Endothelial cell of umbilical vein (primary cell): Measurements from ENCODE around the gene FAT2. TPM values are rescaled to one million over a fixed set of nuclear protein-coding genes. Genes with fewer than 3 reads are reported as not detected.

Source experiments
- BruUV-seq: library from RNA; stranded (reverse); fragments of 400-500 nt; replicated peaks from 2 replicates; lab custom pipeline; 2021; lab: Mats Ljungman, UMichigan
- CTCF ChIA-PET: fragments of 300-600, 350-600 bp; sonication (Branson Sonifier 250); formaldehyde crosslinking; loops from one replicate; lab custom pipeline; 2021; ENCODE audit warnings: antibody characterized with exemption, inconsistent platforms; lab: Charles Lee
- POLR2A ChIA-PET: fragments of 300-600, 350-600 bp; sonication (Branson Sonifier 250); formaldehyde crosslinking; loops from one replicate; lab custom pipeline; 2021; ENCODE audit warnings: antibody characterized with exemption, inconsistent platforms; lab: Charles Lee
- DNase-seq: peaks from one replicate; pipeline ENCODE4 v3.0.0-alpha.2; 2011; ENCODE audit warnings: low read depth, low spot score
- FAIRE-seq: peaks from 2 replicates; lab custom pipeline; 2011; peaks lifted over from hg19 to GRCh38; lab: Jason Lieb, UNC
- H2AFZ ChIP-seq: 2 replicates; pipeline ENCODE4 v1.6.0; 2012; ENCODE audit warnings: low read depth, low read length, control low read depth, inconsistent platforms
- H3K27ac ChIP-seq: 2 replicates; pipeline ENCODE4 v1.5.1; 2011; ENCODE audit warnings: low read depth, mild to moderate bottlenecking, control low read depth, low read length, moderate library complexity; ENCODE audit not compliant: insufficient read depth
- H3K27me3 ChIP-seq, 2 experiments: 2 replicates each; pipeline versions ENCODE4 v1.6.0 to v1.6.1; 2011; ENCODE audit warnings: low read length in 2 of 2, mixed read lengths in 1 of 2; ENCODE audit not compliant: control insufficient read depth in 2 of 2, insufficient read depth in 2 of 2
- H3K36me3 ChIP-seq, 2 experiments: 2 replicates in 1 of 2; 3 replicates in 1 of 2; pipeline ENCODE4 v1.5.1; 2011; ENCODE audit warnings: low read length in 2 of 2, mild to moderate bottlenecking in 1 of 2, moderate library complexity in 1 of 2; ENCODE audit not compliant: control insufficient read depth in 2 of 2, insufficient read depth in 2 of 2; ENCODE audit errors: extremely low read depth in 1 of 2
- H3K4me1 ChIP-seq: 3 replicates; pipeline ENCODE4 v1.5.1; 2011; ENCODE audit warnings: mild to moderate bottlenecking, low read length; ENCODE audit not compliant: control insufficient read depth, insufficient read depth; ENCODE audit errors: extremely low read depth
- H3K4me2 ChIP-seq: 2 replicates; pipeline ENCODE4 v1.6.1; 2011; ENCODE audit warnings: low read length, control low read depth, mixed read lengths; ENCODE audit not compliant: insufficient read depth
- H3K4me3 ChIP-seq, 3 experiments: fragments of 200-600 bp in 1 of 3; sonication (generic), shearing (Covaris generic) in 1 of 3; replicated peaks in 1 of 3; 2 replicates each; pipeline ENCODE4 v1.5.1; 2011 to 2016; ENCODE audit warnings: control low read depth in 3 of 3, low read length in 3 of 3, mild to moderate bottlenecking in 2 of 3, inconsistent platforms in 1 of 3, low read depth in 1 of 3, moderate library complexity in 1 of 3; ENCODE audit not compliant: insufficient read depth in 1 of 3
- H3K79me2 ChIP-seq: 2 replicates; pipeline ENCODE4 v1.6.0; 2012; ENCODE audit warnings: low read length, inconsistent platforms; ENCODE audit not compliant: control insufficient read depth, insufficient read depth
- H3K9ac ChIP-seq: replicated peaks from 2 replicates; pipeline ENCODE3; 2011; ENCODE audit warnings: low read length, control low read depth; ENCODE audit not compliant: insufficient read depth; ENCODE audit errors: extremely low read depth
- H3K9me1 ChIP-seq: replicated peaks from 3 replicates; pipeline ENCODE4 v1.6.0; 2011; ENCODE audit warnings: mild to moderate bottlenecking, low read length; ENCODE audit not compliant: control insufficient read depth, insufficient read depth; ENCODE audit errors: extremely low read depth
- H3K9me3 ChIP-seq: replicated peaks from 2 replicates; pipeline ENCODE4 v1.5.1; 2012; ENCODE audit warnings: low read length, inconsistent platforms; ENCODE audit not compliant: control insufficient read depth, insufficient read depth
- H4K20me1 ChIP-seq: replicated peaks from 2 replicates; pipeline ENCODE3; 2011; ENCODE audit warnings: mild to moderate bottlenecking, low read length; ENCODE audit not compliant: control insufficient read depth, insufficient read depth; ENCODE audit errors: extremely low read depth
- EZH2 ChIP-seq: IDR thresholded peaks from 2 replicates; pipeline ENCODE4 v1.6.1; 2012; ENCODE audit warnings: borderline replicate concordance, low read depth, mild to moderate bottlenecking, moderate library complexity, low read length, inconsistent platforms; ENCODE audit not compliant: severe bottlenecking
- GATA2 ChIP-seq: IDR thresholded peaks from 2 replicates; pipeline ENCODE4 v1.7.0; 2011; ENCODE audit warnings: low read depth, mild to moderate bottlenecking, moderate library complexity, mixed read lengths, low read length; ENCODE audit not compliant: insufficient read length, insufficient read depth
- JUN ChIP-seq: IDR thresholded peaks from 2 replicates; pipeline ENCODE4 v1.6.1; 2011; ENCODE audit warnings: borderline replicate concordance, low read depth; ENCODE audit not compliant: insufficient read length, insufficient read depth
- MYC ChIP-seq: IDR thresholded peaks from one replicate; pipeline ENCODE4 v1.6.1; 2011; ENCODE audit warnings: mild to moderate bottlenecking, low read depth, low read length
- POLR2AphosphoS5 ChIP-seq: IDR thresholded peaks from 2 replicates; pipeline ENCODE4 v1.6.1; 2012; ENCODE audit warnings: low read depth, mild to moderate bottlenecking, control low read depth, low read length, moderate library complexity; ENCODE audit not compliant: insufficient read depth
- dilution Hi-C: fragments of 300-500 bp; cut with MboI; formaldehyde crosslinking; loops from one replicate; pipeline ENCODE4 v1.15.0; 2019; ENCODE audit warnings: low sequenced_read_pairs; ENCODE audit not compliant: extremely low pct_ligation_motif_present
- intact Hi-C: fragments of 100-400 bp; cut with micrococcal nuclease; formaldehyde crosslinking; loops from one replicate; pipeline ENCODE4 v1.10.0; 2022
- polyA plus RNA-seq, 4 experiments: library from polyadenylated mRNA; depleted of rRNA in 3 of 4; stranded (reverse) in 3 of 4; unstranded in 1 of 4; fragments of >200 nt; gene quantifications; 2 replicates each; pipeline versions ENCODE4 v1.2.1 to v1.2.3, GENCODE V29; 2011 to 2012; ENCODE audit warnings: missing spikeins in 1 of 4
- total RNA-seq: library from RNA; stranded (reverse); gene quantifications from 2 replicates; pipeline ENCODE4 v1.2.3, GENCODE V29; 2021
- TF ChIP-seq, protein P1 (sequence below): IDR thresholded peaks from 2 replicates; pipeline ENCODE4 v1.6.1; 2011; ENCODE audit not compliant: insufficient read depth, insufficient read length
- TF ChIP-seq, protein P2 (sequence below), 2 donors: IDR thresholded peaks; 1 replicate in 1 of 2; 2 replicates in 1 of 2; pipeline ENCODE4 v1.5.1; 2011; ENCODE audit warnings: low read length in 2 of 2, mild to moderate bottlenecking in 2 of 2, moderate library complexity in 2 of 2, control low read depth in 1 of 2, inconsistent platforms in 1 of 2, low read depth in 1 of 2; ENCODE audit not compliant: insufficient read depth in 1 of 2; ENCODE audit errors: extremely low read depth in 1 of 2

The FAT2 gene
- total and polyA plus RNA-seq, 2 donors (not counting 3 experiments of a cell fraction or from before 2014, with no cell fraction given) = not detected

DNA sequence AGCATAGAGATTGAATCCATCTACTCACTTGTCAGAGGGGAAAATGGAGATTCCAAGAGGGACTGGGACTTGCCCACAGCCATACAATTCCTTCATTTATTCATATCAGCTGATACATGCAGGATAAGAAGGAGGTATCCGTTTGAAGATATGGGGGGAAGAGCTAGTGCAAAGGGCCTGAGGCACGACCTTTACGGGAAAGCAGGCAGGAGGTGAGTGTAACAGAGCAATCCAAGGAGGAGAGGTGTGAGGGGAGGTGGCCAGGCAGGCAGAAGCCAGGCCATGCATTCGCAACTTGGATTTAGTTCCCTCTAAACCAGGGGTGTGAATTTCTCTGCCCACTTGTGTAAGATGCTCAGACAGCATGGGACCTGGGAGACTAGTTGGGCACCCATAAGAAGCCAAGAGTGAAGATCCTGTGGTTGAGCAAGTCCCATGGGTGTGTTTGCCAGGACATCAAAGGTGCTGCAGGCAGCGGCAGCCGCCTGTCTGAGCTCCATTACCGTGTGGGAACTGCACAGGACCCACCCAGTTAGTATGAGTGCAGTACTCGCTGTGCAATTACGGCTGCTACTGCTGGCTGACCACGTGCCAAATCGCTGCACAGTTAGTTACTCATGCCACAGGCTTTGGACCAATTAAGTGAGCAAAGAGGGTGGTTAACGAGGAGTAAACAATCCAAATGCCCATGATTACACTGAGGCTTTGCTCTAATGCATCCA, 31.4 kb upstream of the FAT2 start:
- Histone ChIP-seq H3K9ac (no peak overlapping the region), H4K20me1 (no peaks in the 10 kb centered on the region), H3K4me1 (no peaks in the 10 kb centered on the region), H2AFZ (no peak overlapping the region), H3K4me2 (no peak overlapping the region), H3K9me1 (no peaks in the 10 kb centered on the region), H3K36me3 (no peaks in the 10 kb centered on the region), H3K27me3 (peaks cover 2 to 3% of the 10 kb centered on the region in 2 experiments), H3K79me2 (no peaks in the 10 kb centered on the region), H3K4me3 (no peak overlapping the region), H3K9me3 (no peaks in the 10 kb centered on the region), H3K27ac (no peak overlapping the region)
- DNase-seq = no peak
- TF ChIP-seq, protein P1, sequence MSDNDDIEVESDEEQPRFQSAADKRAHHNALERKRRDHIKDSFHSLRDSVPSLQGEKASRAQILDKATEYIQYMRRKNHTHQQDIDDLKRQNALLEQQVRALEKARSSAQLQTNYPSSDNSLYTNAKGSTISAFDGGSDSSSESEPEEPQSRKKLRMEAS = no peak
- no peak for TF ChIP-seq GATA2
- ChIA-PET POLR2A (no interaction called here), CTCF (no interaction called here)
- dilution Hi-C loops (no loop called here), intact Hi-C loops (no loop called here)
- FAIRE-seq = no peak
- no TSS peak for BruUV-seq

GRCh38 chr5:151620461-151620840, 29.3 kb upstream of the FAT2 start:
- Histone ChIP-seq H3K36me3 (no peaks in the 10 kb centered on the region), H3K4me3 (no peak overlapping the region), H3K9me3 (no peaks in the 10 kb centered on the region), H3K9ac (no peak overlapping the region), H3K79me2 (no peaks in the 10 kb centered on the region), H2AFZ (no peak overlapping the region), H3K9me1 (no peaks in the 10 kb centered on the region), H3K4me2 (no peak overlapping the region), H4K20me1 (no peaks in the 10 kb centered on the region), H3K27me3 (peaks cover 2 to 3% of the 10 kb centered on the region in 2 experiments), H3K4me1 (no peaks in the 10 kb centered on the region), H3K27ac (no peak overlapping the region)
- DNase-seq = no peak
- ChIA-PET CTCF (no interaction called here), POLR2A (no interaction called here)
- no peak for FAIRE-seq
- dilution Hi-C loops = no loop called here
- TF ChIP-seq GATA2 = no peak
- no peak for TF ChIP-seq POLR2AphosphoS5
- no peak for TF ChIP-seq EZH2
- no peak for TF ChIP-seq MYC
- TF ChIP-seq, protein P2, sequence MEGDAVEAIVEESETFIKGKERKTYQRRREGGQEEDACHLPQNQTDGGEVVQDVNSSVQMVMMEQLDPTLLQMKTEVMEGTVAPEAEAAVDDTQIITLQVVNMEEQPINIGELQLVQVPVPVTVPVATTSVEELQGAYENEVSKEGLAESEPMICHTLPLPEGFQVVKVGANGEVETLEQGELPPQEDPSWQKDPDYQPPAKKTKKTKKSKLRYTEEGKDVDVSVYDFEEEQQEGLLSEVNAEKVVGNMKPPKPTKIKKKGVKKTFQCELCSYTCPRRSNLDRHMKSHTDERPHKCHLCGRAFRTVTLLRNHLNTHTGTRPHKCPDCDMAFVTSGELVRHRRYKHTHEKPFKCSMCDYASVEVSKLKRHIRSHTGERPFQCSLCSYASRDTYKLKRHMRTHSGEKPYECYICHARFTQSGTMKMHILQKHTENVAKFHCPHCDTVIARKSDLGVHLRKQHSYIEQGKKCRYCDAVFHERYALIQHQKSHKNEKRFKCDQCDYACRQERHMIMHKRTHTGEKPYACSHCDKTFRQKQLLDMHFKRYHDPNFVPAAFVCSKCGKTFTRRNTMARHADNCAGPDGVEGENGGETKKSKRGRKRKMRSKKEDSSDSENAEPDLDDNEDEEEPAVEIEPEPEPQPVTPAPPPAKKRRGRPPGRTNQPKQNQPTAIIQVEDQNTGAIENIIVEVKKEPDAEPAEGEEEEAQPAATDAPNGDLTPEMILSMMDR (IDR thresholded peaks at IDR 0.05; ENCODE audit: extremely low read depth in 1 of 2, insufficient read depth in 1 of 2, low read depth in 1 of 2, low read length in 2 of 2) = no peak
- TF ChIP-seq JUN = no peak
- intact Hi-C loops = no loop called here
- no TSS peak for BruUV-seq
